H9 (cell line): Measurements from ENCODE around the gene HIPK4. TPM values are rescaled to one million over a fixed set of nuclear protein-coding genes. Genes with fewer than 3 reads are reported as not detected.

ENCODE experiments used
- DNase-seq: peaks from one replicate; pipeline ENCODE4 v3.0.0-alpha.2; 2017
- H2AFZ ChIP-seq: one replicate; pipeline ENCODE4 v1.6.1; 2013; ENCODE audit warnings: mild to moderate bottlenecking, low read length, control low read depth, moderate library complexity
- H2AK5ac ChIP-seq: 2 replicates; pipeline ENCODE4 v1.6.1; 2013; ENCODE audit warnings: low read length, control low read depth, mixed read lengths; ENCODE audit not compliant: insufficient read length
- H2BK120ac ChIP-seq: one replicate; pipeline ENCODE4 v1.6.1; 2013; ENCODE audit warnings: low read depth, mild to moderate bottlenecking, low read length, control low read depth, inconsistent platforms; ENCODE audit not compliant: poor library complexity, severe bottlenecking
- H2BK12ac ChIP-seq: 2 replicates; pipeline ENCODE4 v1.6.1; 2013; ENCODE audit warnings: low read length, control low read depth, mixed read lengths, low read depth; ENCODE audit not compliant: insufficient read length
- H2BK15ac ChIP-seq: 2 replicates; pipeline ENCODE4 v1.6.1; 2013; ENCODE audit warnings: low read depth, low read length, control low read depth
- H2BK20ac ChIP-seq: one replicate; pipeline ENCODE4 v1.6.1; 2013; ENCODE audit warnings: low read depth, mild to moderate bottlenecking, low read length, control low read depth, inconsistent platforms; ENCODE audit not compliant: poor library complexity, severe bottlenecking
- H2BK5ac ChIP-seq: 2 replicates; pipeline ENCODE4 v1.6.1; 2013; ENCODE audit warnings: low read length, control low read depth, mixed read lengths; ENCODE audit not compliant: insufficient read length
- H3K14ac ChIP-seq: 2 replicates; pipeline ENCODE4 v1.6.1; 2013; ENCODE audit warnings: low read length, control low read depth; ENCODE audit not compliant: insufficient read depth
- H3K18ac ChIP-seq: 2 replicates; pipeline ENCODE4 v1.6.1; 2013; ENCODE audit warnings: low read depth, mild to moderate bottlenecking, mixed read lengths, low read length, control low read depth; ENCODE audit not compliant: insufficient read length
- H3K23ac ChIP-seq: 2 replicates; pipeline ENCODE4 v1.6.1; 2013; ENCODE audit warnings: low read length, control low read depth, mixed read lengths, low read depth; ENCODE audit not compliant: insufficient read length
- H3K23me2 ChIP-seq: 2 replicates; pipeline ENCODE4 v1.6.1; 2013; ENCODE audit warnings: low read depth, mild to moderate bottlenecking, mixed read lengths, low read length, control low read depth; ENCODE audit not compliant: insufficient read length, poor library complexity, severe bottlenecking
- H3K27ac ChIP-seq: 2 replicates; pipeline ENCODE4 v1.5.1; 2013; ENCODE audit warnings: low read length, control low read depth, mixed read lengths, low read depth; ENCODE audit not compliant: insufficient read length
- H3K27me3 ChIP-seq: 2 replicates; pipeline ENCODE4 v1.6.1; 2013; ENCODE audit warnings: low read length, control low read depth, inconsistent platforms; ENCODE audit not compliant: insufficient read depth
- H3K4ac ChIP-seq: 2 replicates; pipeline ENCODE4 v1.6.1; 2013; ENCODE audit warnings: low read depth, mild to moderate bottlenecking, control low read depth, inconsistent platforms, low read length, moderate library complexity
- H3K4me1 ChIP-seq: 2 replicates; pipeline ENCODE4 v1.6.1; 2013; ENCODE audit warnings: low read length, control low read depth, inconsistent platforms; ENCODE audit not compliant: insufficient read depth
- H3K4me2 ChIP-seq: 2 replicates; pipeline ENCODE4 v1.6.1; 2013; ENCODE audit warnings: low read length, control low read depth, mixed read lengths; ENCODE audit not compliant: insufficient read length, insufficient read depth
- H3K56ac ChIP-seq: 2 replicates; pipeline ENCODE4 v1.6.1; 2013; ENCODE audit warnings: low read depth, mild to moderate bottlenecking, mixed read lengths, low read length, control low read depth; ENCODE audit not compliant: insufficient read length
- H3K79me1 ChIP-seq: 2 replicates; pipeline ENCODE4 v1.6.1; 2013; ENCODE audit warnings: low read depth, mild to moderate bottlenecking, moderate library complexity, low read length, control low read depth, inconsistent platforms; ENCODE audit not compliant: insufficient read depth, poor library complexity, severe bottlenecking
- H3K79me2 ChIP-seq: 2 replicates; pipeline ENCODE4 v1.6.1; 2013; ENCODE audit warnings: low read length, control low read depth, inconsistent platforms; ENCODE audit not compliant: insufficient read depth
- H3K9ac ChIP-seq: 2 replicates; pipeline ENCODE4 v1.6.1; 2013; ENCODE audit warnings: low read length, control low read depth, mixed read lengths; ENCODE audit not compliant: insufficient read length; ENCODE audit errors: extremely low read depth
- H3K9me3 ChIP-seq: one replicate; pipeline ENCODE4 v1.6.1; 2013; ENCODE audit warnings: low read depth, low read length, inconsistent platforms; ENCODE audit not compliant: control insufficient read depth
- H3T11ph ChIP-seq: one replicate; pipeline ENCODE4 v1.6.1; 2013; ENCODE audit warnings: mild to moderate bottlenecking, low read length, control low read depth, inconsistent platforms
- H4K20me1 ChIP-seq: one replicate; pipeline ENCODE4 v1.6.1; 2013; ENCODE audit not compliant: control insufficient read depth, insufficient read length, insufficient read depth
- H4K5ac ChIP-seq: 2 replicates; pipeline ENCODE4 v1.6.1; 2013; ENCODE audit warnings: low read depth, mild to moderate bottlenecking, mixed read lengths, low read length, control low read depth; ENCODE audit not compliant: insufficient read length
- H4K8ac ChIP-seq: replicated peaks from 2 replicates; pipeline ENCODE4 v1.6.1; 2013; ENCODE audit warnings: low read length, control low read depth, mixed read lengths, low read depth; ENCODE audit not compliant: insufficient read length
- H4K91ac ChIP-seq: 2 replicates; pipeline ENCODE4 v1.6.1; 2013; ENCODE audit warnings: low read depth, mild to moderate bottlenecking, moderate library complexity, mixed read lengths, low read length, control low read depth; ENCODE audit not compliant: insufficient read length
- H3K27ac Mint-ChIP-seq, 3 experiments: 2 replicates in 2 of 3; 3 replicates in 1 of 3; pipeline ENCODE4 v1.8.0; 2020 to 2021; ENCODE audit warnings: mixed read lengths in 3 of 3, mild to moderate bottlenecking in 1 of 3, moderate library complexity in 1 of 3
- H3K27me3 Mint-ChIP-seq: 2 replicates; pipeline ENCODE4 v1.8.0; 2021; ENCODE audit warnings: low read depth, mild to moderate bottlenecking, moderate library complexity, mixed read lengths
- H3K36me3 Mint-ChIP-seq, 3 experiments: 2 replicates in 2 of 3; 3 replicates in 1 of 3; pipeline ENCODE4 v1.8.0; 2020 to 2021; ENCODE audit warnings: low read depth in 3 of 3, mixed read lengths in 3 of 3; ENCODE audit not compliant: insufficient read depth in 1 of 3
- H3K4me1 Mint-ChIP-seq, 2 experiments: 2 replicates each; pipeline ENCODE4 v1.8.0; 2020; ENCODE audit warnings: mixed read lengths in 2 of 2
- H3K4me3 Mint-ChIP-seq, 2 experiments: 2 replicates in 1 of 2; 3 replicates in 1 of 2; pipeline ENCODE4 v1.8.0; 2020 to 2021; ENCODE audit warnings: mild to moderate bottlenecking in 2 of 2, mixed read lengths in 2 of 2, moderate library complexity in 1 of 2
- H3K9me3 Mint-ChIP-seq, 2 experiments: 2 replicates in 1 of 2; 3 replicates in 1 of 2; pipeline ENCODE4 v1.8.0; 2020; ENCODE audit warnings: mild to moderate bottlenecking in 2 of 2, mixed read lengths in 2 of 2, moderate library complexity in 1 of 2
- CTCF ChIP-seq: fragments of 200-600 bp; sonication (generic); conservative IDR thresholded peaks from 3 replicates; pipeline ENCODE4 v1.8.0; 2021; ENCODE audit warnings: antibody characterized with exemption, mild to moderate bottlenecking
- WGBS: extraction: QIAGEN DNeasy Blood & Tissue Kit; methylation state at CpG from one replicate; pipeline ENCODE4 v1.1.7; 2013; ENCODE audit warnings: missing lambda C conversion rate, low lambda C conversion rate, mixed read lengths; ENCODE audit not compliant: insufficient read length; ENCODE audit errors: extremely low coverage; 5-methylcytosine and 5-hydroxymethylcytosine counted together
- total RNA-seq: library from RNA; stranded (reverse); gene quantifications from 2 replicates; pipeline ENCODE4 v1.2.1, GENCODE V29; 2021

Gene HIPK4
- total RNA-seq, 1 experiment from 2014 or later = 0.15 TPM

GRCh38 chr19:40421993-40422747 lies 32.2 kb upstream of the HIPK4 start:
- Histone ChIP-seq H3K56ac (no peak overlapping the region), H3T11ph (no peak overlapping the region), H3K4me2 (no peak overlapping the region), H2BK5ac (no peak overlapping the region), H3K79me1 (no peaks in the 10 kb centered on the region), H3K14ac (no peak overlapping the region), H2AK5ac (no peak overlapping the region), H3K27me3 (no peaks in the 10 kb centered on the region), H3K9me3 (no peaks in the 10 kb centered on the region), H3K4me1 (no peaks in the 10 kb centered on the region; the same call in 1 of the 2 replicates), H4K20me1 (no peaks in the 10 kb centered on the region), H2BK120ac (no peak overlapping the region), H4K5ac (no peak overlapping the region), H3K4ac (no peak overlapping the region), H4K91ac (no peak overlapping the region), H2BK15ac (no peak overlapping the region), H2BK12ac (no peak overlapping the region), H3K18ac (no peak overlapping the region), H3K23ac (no peak overlapping the region), H2BK20ac (no peak overlapping the region), H3K27ac (no peak overlapping the region), H4K8ac (no peak overlapping the region), H2AFZ (no peak overlapping the region), H3K79me2 (no peaks in the 10 kb centered on the region), H3K23me2 (peaks cover 16% of the 10 kb centered on the region), H3K9ac (no peak overlapping the region)
- H3K9me3 Mint-ChIP-seq = peaks cover 0 to 3% of the 10 kb centered on the region in 2 experiments; a peak in 1 of 5 replicates
- TF ChIP-seq CTCF = no peak
- peaks cover 0 to 5% (median 4%) of the 10 kb centered on the region in 3 experiments; a peak in 3 of 7 replicates for H3K36me3 Mint-ChIP-seq
- DNase-seq = no peak
- peak overlapping the region; percentile 5 to 96 (median 37); a peak in 3 of 7 replicates for H3K27ac Mint-ChIP-seq
- H3K4me1 Mint-ChIP-seq = peaks cover 22 to 27% of the 10 kb centered on the region in 2 experiments
- H3K4me3 Mint-ChIP-seq = peak overlapping the region; percentile 68 to 80; a peak in 3 of 5 replicates
- H3K27me3 Mint-ChIP-seq = peaks cover 7% of the 10 kb centered on the region
- WGBS = no CpG with 5 or more reads among the region's 16 CpGs
